Gastrocnemius medialis (tissue), 4 donors: ENCODE data around the gene ZNF605.

Experiments used
- CTCF ChIP-seq, 5 experiments: fragments of 450-650 bp in 3 of 5; fragments of 200-600 bp in 2 of 5; sonication (generic) in 2 of 5; IDR thresholded peaks in 4 of 5; conservative IDR thresholded peaks in 1 of 5; 1 replicate in 4 of 5; 2 replicates in 1 of 5; pipeline ENCODE4 v1.5.1; 2016 to 2019; ENCODE audit warnings: antibody characterized with exemption in 5 of 5, mild to moderate bottlenecking in 3 of 5, moderate library complexity in 3 of 5
- POLR2A ChIP-seq, 2 donors: fragments of 450-650 bp; IDR thresholded peaks; one replicate each; pipeline ENCODE4 v1.6.1; 2017; ENCODE audit warnings: antibody characterized with exemption in 2 of 2, mild to moderate bottlenecking in 2 of 2, moderate library complexity in 2 of 2

GRCh38 chr12:132952371-132953162 lies 3.5 kb downstream of the ZNF605 start:
- TF ChIP-seq CTCF (IDR thresholded peaks at IDR 0.05 in 4 of 5, conservative IDR thresholded peaks at IDR 0.05 in 1 of 5) (no peak), POLR2A (IDR thresholded peaks at IDR 0.05) (no peak)
